ENCODE measurements around the gene EDIL3.
"Not testable (repeated sequence)": the region's sequence is repeated elsewhere in the genome, so short reads cannot be mapped to it uniquely, and the experiment has no call there.

EDIL3 gene

DNA sequence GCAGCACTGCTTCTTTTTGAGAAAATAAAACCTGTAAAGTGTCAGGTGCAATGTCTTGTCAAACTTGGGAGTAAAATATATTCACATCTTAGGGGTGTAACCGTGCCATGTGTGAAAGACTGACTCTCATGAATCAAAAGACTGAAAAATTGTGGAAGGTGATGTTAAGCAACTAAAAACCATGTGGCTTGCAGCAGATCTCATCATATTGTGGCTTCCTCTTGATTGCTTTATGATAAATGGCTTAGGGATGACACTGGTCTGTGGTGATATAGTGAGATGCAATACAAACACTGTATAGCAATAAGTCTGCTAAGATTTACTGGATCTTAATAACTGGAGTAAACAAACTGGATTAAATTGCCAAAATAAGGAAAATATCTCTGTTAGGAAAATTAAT lies 321.6 kb downstream of the EDIL3 start:
- H3K36me3 ChIP-seq (ENCODE audit: insufficient read depth, low read length), result no peaks in the 10 kb centered on the region
- no peak overlapping the region for H3K4me3 ChIP-seq
- DNase-seq (ENCODE audit: low read depth, low spot score), result no peak
- H3K27ac ChIP-seq, result no peak overlapping the region
- no peak overlapping the region for H3K9ac ChIP-seq (ENCODE audit: insufficient read length)
- TF ChIP-seq EZH2 (IDR thresholded peaks at IDR 0.05), result no peak
- TF ChIP-seq FOXP2 (optimal IDR thresholded peaks at IDR 0.05; ENCODE audit: control extremely low read depth, extremely low read length, insufficient read depth), result no peak
- no peak for TF ChIP-seq POLR2AphosphoS5 (IDR thresholded peaks at IDR 0.05; ENCODE audit: borderline replicate concordance, low read depth, low read length)
- no peaks in the 10 kb centered on the region for H3K9me3 ChIP-seq (ENCODE audit: low read depth, low read length)

DNA sequence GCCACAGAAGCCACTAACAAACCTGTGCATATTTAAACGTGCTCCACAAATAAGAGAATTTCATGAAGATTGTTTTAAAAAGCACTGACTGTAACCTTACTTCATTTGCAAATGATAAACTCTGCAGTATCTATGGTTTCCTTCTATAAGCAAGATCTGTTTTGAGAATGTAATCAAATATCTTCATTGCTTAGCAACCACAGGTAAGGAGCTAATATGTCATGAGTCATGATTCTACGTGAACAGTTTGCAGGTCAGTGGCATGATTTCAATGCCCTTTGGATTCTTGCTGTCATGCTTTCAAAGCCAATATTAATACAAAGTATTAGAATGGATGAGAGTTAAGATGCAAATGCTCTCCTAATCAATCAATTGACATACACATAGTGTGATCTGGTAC lies 325.0 kb downstream of the EDIL3 start:
- Histone ChIP-seq H3K9ac (ENCODE audit: insufficient read length) (no peak overlapping the region), H3K9me3 (ENCODE audit: low read depth, low read length) (no peaks in the 10 kb centered on the region), H3K27ac (no peak overlapping the region), H3K4me3 (no peak overlapping the region), H3K36me3 (ENCODE audit: insufficient read depth, low read length) (no peaks in the 10 kb centered on the region)
- no peak for DNase-seq (ENCODE audit: low read depth, low spot score)
- TF ChIP-seq FOXP2 (optimal IDR thresholded peaks at IDR 0.05; ENCODE audit: control extremely low read depth, extremely low read length, insufficient read depth), result no peak
- TF ChIP-seq POLR2AphosphoS5 (IDR thresholded peaks at IDR 0.05; ENCODE audit: borderline replicate concordance, low read depth, low read length), result no peak

DNA sequence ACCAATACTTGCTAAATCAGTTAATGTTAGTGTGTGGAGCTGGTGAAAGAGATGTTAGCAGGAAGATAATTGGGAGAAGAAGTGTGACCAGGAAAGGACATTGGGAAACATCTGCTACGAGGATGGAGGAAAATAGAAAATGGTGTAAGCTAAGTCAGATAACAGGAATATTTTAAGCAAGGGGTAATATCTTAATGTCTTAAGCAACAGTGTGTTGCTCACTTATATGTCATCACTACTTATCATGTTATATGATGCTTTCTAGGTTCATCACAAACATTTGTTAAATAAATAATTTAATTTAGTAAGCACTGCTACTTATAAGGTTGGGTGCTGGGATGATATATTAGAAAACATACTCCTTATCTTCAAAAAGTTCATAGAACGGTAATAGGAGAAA lies 326.1 kb downstream of the EDIL3 start:
- no peak for TF ChIP-seq EZH2 (IDR thresholded peaks at IDR 0.05)
- no peak for TF ChIP-seq POLR2AphosphoS5 (IDR thresholded peaks at IDR 0.05; ENCODE audit: borderline replicate concordance, low read depth, low read length)
- no peak for TF ChIP-seq FOXP2 (optimal IDR thresholded peaks at IDR 0.05; ENCODE audit: control extremely low read depth, extremely low read length, insufficient read depth)
- Histone ChIP-seq H3K27ac (no peak overlapping the region), H3K36me3 (ENCODE audit: insufficient read depth, low read length) (no peaks in the 10 kb centered on the region), H3K9ac (ENCODE audit: insufficient read length) (no peak overlapping the region), H3K4me3 (no peak overlapping the region), H3K9me3 (ENCODE audit: low read depth, low read length) (no peaks in the 10 kb centered on the region)
- DNase-seq (ENCODE audit: low read depth, low spot score), result no peak

GRCh38 chr5:84057211-84057610 lies 327.5 kb downstream of the EDIL3 start:
- H3K9ac ChIP-seq (ENCODE audit: insufficient read length), result no peak overlapping the region
- no peaks in the 10 kb centered on the region for H3K36me3 ChIP-seq (ENCODE audit: insufficient read depth, low read length)
- no peak for DNase-seq (ENCODE audit: low read depth, low spot score)
- no peak for TF ChIP-seq FOXP2 (optimal IDR thresholded peaks at IDR 0.05; ENCODE audit: control extremely low read depth, extremely low read length, insufficient read depth)
- no peak for TF ChIP-seq POLR2AphosphoS5 (IDR thresholded peaks at IDR 0.05; ENCODE audit: borderline replicate concordance, low read depth, low read length)
- TF ChIP-seq EZH2 (IDR thresholded peaks at IDR 0.05), result no peak
- no peak overlapping the region for H3K27ac ChIP-seq
- H3K9me3 ChIP-seq (ENCODE audit: low read depth, low read length), result no peaks in the 10 kb centered on the region
- no peak overlapping the region for H3K4me3 ChIP-seq

DNA sequence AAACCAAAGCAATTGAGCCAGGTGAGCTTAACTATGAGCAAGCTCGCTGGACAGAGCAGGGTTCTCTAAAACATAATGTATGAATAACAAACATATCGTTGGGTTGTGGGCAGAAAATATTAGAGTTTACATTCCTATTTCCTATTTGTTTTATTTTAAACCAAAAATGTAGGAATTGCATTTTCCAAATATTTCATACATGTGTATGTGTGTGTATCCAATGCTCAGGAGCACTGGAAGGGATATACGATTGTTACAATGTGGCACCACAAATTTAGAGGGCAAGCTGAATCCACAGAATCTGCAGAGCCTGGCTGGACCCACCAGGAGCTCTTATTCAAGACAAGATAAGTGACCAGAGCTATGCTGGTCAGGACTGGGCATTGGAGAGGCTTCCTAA lies 338.7 kb downstream of the EDIL3 start:
- no peak overlapping the region for H3K9ac ChIP-seq (ENCODE audit: insufficient read length)
- H3K4me3 ChIP-seq, result no peak overlapping the region
- H3K9me3 ChIP-seq (ENCODE audit: low read depth, low read length), result no peaks in the 10 kb centered on the region
- no peaks in the 10 kb centered on the region for H3K36me3 ChIP-seq (ENCODE audit: insufficient read depth, low read length)
- no peak overlapping the region for H3K27ac ChIP-seq
- TF ChIP-seq EZH2 (IDR thresholded peaks at IDR 0.05) (no peak), FOXP2 (optimal IDR thresholded peaks at IDR 0.05; ENCODE audit: control extremely low read depth, extremely low read length, insufficient read depth) (no peak), POLR2AphosphoS5 (IDR thresholded peaks at IDR 0.05; ENCODE audit: borderline replicate concordance, low read depth, low read length) (no peak)
- no peak for DNase-seq (ENCODE audit: low read depth, low spot score)

GRCh38 chr5:84036842-84037241 lies 347.8 kb downstream of the EDIL3 start:
- TF ChIP-seq POLR2AphosphoS5 (IDR thresholded peaks at IDR 0.05; ENCODE audit: borderline replicate concordance, low read depth, low read length) (no peak), FOXP2 (optimal IDR thresholded peaks at IDR 0.05; ENCODE audit: control extremely low read depth, extremely low read length, insufficient read depth) (no peak), EZH2 (IDR thresholded peaks at IDR 0.05) (no peak)
- H3K4me3 ChIP-seq, result no peak overlapping the region
- DNase-seq (ENCODE audit: low read depth, low spot score), result no peak
- H3K27ac ChIP-seq, result no peak overlapping the region
- H3K9me3 ChIP-seq (ENCODE audit: low read depth, low read length), result no peaks in the 10 kb centered on the region
- no peak overlapping the region for H3K9ac ChIP-seq (ENCODE audit: insufficient read length)
- no peaks in the 10 kb centered on the region for H3K36me3 ChIP-seq (ENCODE audit: insufficient read depth, low read length)

DNA sequence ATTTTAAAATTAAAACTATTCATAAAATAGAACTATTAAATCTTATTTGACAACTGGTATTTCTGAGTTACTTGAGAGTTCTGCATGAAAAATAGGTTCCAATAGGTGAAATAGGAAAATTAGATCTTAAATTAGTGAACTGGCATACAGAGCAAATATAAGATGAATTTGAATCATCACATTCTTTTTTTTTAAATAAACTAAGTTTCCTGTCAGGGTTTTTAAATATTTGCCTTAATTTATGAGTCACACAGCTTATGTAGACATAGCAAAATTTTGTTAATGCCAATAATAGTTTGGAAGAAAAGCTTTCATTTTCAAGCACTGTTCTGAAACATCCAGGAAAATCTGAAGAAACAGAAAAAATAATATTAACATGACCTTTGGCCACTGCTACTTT lies 352.4 kb downstream of the EDIL3 start:
- TF ChIP-seq EZH2 (IDR thresholded peaks at IDR 0.05) (no peak), POLR2AphosphoS5 (IDR thresholded peaks at IDR 0.05; ENCODE audit: borderline replicate concordance, low read depth, low read length) (no peak), FOXP2 (optimal IDR thresholded peaks at IDR 0.05; ENCODE audit: control extremely low read depth, extremely low read length, insufficient read depth) (no peak)
- Histone ChIP-seq H3K4me3 (no peak overlapping the region), H3K27ac (no peak overlapping the region; the same call in 1 of the 2 replicates), H3K36me3 (ENCODE audit: insufficient read depth, low read length) (no peaks in the 10 kb centered on the region), H3K9me3 (ENCODE audit: low read depth, low read length) (no peaks in the 10 kb centered on the region), H3K9ac (ENCODE audit: insufficient read length) (no peak overlapping the region)
- DNase-seq (ENCODE audit: low read depth, low spot score), result no peak

GRCh38 chr5:84028093-84028492 lies 356.6 kb downstream of the EDIL3 start:
- H3K27ac ChIP-seq, result no peak overlapping the region
- TF ChIP-seq EZH2 (IDR thresholded peaks at IDR 0.05) (no peak), FOXP2 (optimal IDR thresholded peaks at IDR 0.05; ENCODE audit: control extremely low read depth, extremely low read length, insufficient read depth) (no peak), POLR2AphosphoS5 (IDR thresholded peaks at IDR 0.05; ENCODE audit: borderline replicate concordance, low read depth, low read length) (no peak)

GRCh38 chr5:84018521-84018920 lies 366.2 kb downstream of the EDIL3 start:
- not testable (repeated sequence) for H3K9me3 ChIP-seq (ENCODE audit: low read depth, low read length); H3K4me3 ChIP-seq; H3K9ac ChIP-seq (ENCODE audit: insufficient read length); H3K36me3 ChIP-seq (ENCODE audit: insufficient read depth, low read length); H3K27ac ChIP-seq; DNase-seq (ENCODE audit: low read depth, low spot score)

More at GRCh38 chr5:84028093-84028492, 356.6 kb downstream of the EDIL3 start:
- DNase-seq (ENCODE audit: low read depth, low spot score), result no peak
- no peaks in the 10 kb centered on the region for H3K36me3 ChIP-seq (ENCODE audit: insufficient read depth, low read length)
- no peak overlapping the region for H3K4me3 ChIP-seq
- H3K9ac ChIP-seq (ENCODE audit: insufficient read length), result no peak overlapping the region
- H3K9me3 ChIP-seq (ENCODE audit: low read depth, low read length), result no peaks in the 10 kb centered on the region
